ENCODE measurements around the gene LRFN2. TPM values are rescaled to one million over a fixed set of nuclear protein-coding genes. Genes with fewer than 3 reads are reported as not detected.

Gene LRFN2
- total and polyA plus RNA-seq, 2 of the 8 experiments (the other 6 are each of a cell fraction or from before 2014, with no cell fraction given): 2.3 TPM

GRCh38 chr6:40579101-40579500 is 8.1 kb downstream of the LRFN2 start (continued):
- TF ChIP-seq FOSL1 (IDR thresholded peaks at IDR 0.05; ENCODE audit: insufficient read depth, low read depth, low read length) (no peak), CEBPB (IDR thresholded peaks at IDR 0.05; ENCODE audit: low read depth, low read length) (no peak), TEAD4 (IDR thresholded peaks at IDR 0.05; ENCODE audit: low read depth, low read length) (no peak), CTCF (IDR thresholded peaks at IDR 0.05; ENCODE audit: control extremely low read depth in 1 of 3, insufficient read depth in 1 of 3, low read depth in 1 of 3, low read length in 3 of 3) (no peak)

All from H1 (cell line).